HEK293T (cell line): ENCODE results near the gene GDF11.

Source experiments
- ARNT ChIP-seq: fragments of 450-650 bp; IDR thresholded peaks from 2 replicates; pipeline ENCODE4 v1.6.1; 2017; ENCODE audit warnings: mild to moderate bottlenecking
- CTBP1 ChIP-seq: fragments of 450-650 bp; IDR thresholded peaks from 2 replicates; pipeline ENCODE4 v1.6.1; 2016; ENCODE audit warnings: borderline replicate concordance
- FOXM1 ChIP-seq: fragments of 450-650 bp; IDR thresholded peaks from 2 replicates; pipeline ENCODE4 v1.6.1; 2017; ENCODE audit warnings: mild to moderate bottlenecking, borderline replicate concordance
- PKNOX1 ChIP-seq: fragments of 450-650 bp; IDR thresholded peaks from 2 replicates; pipeline ENCODE4 v1.6.1; 2016

GRCh38 chr12:55700255-55701018 is 42.5 kb upstream of the GDF11 start:
- TF ChIP-seq PKNOX1 (no peak), FOXM1 (no peak), CTBP1 (no peak), ARNT (no peak)
